GDM1 (cell line): ENCODE data around the gene APOC3.
"Not testable (repeated sequence)": the region's sequence is repeated elsewhere in the genome, so short reads cannot be mapped to it uniquely, and the experiment has no call there.

Experiments
- DNase-seq: peaks from one replicate; lab custom pipeline; 2025; lab: John Stamatoyannopoulos, UW

Gene APOC3

GRCh38 chr11:116830184-116830912, 641 bp downstream of the APOC3 start:
- no peak for DNase-seq

DNA sequence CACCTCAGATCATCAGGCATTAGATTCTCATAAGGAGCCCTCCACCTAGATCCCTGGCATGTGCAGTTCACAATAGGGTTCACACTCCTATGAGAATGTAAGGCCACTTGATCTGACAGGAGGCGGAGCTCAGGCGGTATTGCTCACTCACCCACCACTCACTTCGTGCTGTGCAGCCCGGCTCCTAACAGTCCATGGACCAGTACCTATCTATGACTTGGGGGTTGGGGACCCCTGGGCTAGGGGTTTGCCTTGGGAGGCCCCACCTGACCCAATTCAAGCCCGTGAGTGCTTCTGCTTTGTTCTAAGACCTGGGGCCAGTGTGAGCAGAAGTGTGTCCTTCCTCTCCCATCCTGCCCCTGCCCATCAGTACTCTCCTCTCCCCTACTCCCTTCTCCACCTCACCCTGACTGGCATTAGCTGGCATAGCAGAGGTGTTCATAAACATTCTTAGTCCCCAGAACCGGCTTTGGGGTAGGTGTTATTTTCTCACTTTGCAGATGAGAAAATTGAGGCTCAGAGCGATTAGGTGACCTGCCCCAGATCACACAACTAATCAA, 2.2 kb downstream of the APOC3 start:
- no peak for DNase-seq

- no peak for DNase-seq
These were observed 2.9 kb downstream of the APOC3 start for GRCh38 chr11:116832350-116833290.

DNA sequence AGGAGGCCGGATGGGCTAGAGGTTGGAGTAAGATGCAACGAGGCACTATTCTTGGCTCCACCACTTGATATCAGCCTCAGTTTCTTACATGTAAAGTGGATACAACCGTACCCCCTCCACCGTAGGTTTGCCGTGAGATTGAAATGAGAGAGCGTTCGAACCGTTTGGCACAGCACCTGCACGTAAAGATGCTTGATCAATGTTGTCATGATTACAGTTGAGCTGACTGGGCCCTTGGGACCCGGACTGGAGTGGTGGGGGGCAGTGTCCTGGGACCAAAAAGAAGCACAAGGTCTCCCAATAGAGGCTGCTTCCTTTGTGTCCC, 3.7 kb downstream of the APOC3 start:
- no peak for DNase-seq

GRCh38 chr11:116833816-116834534, 4.3 kb downstream of the APOC3 start:
- no peak for DNase-seq

GRCh38 chr11:116834535-116835041, 4.9 kb downstream of the APOC3 start:
- DNase-seq: not testable (repeated sequence)

DNA sequence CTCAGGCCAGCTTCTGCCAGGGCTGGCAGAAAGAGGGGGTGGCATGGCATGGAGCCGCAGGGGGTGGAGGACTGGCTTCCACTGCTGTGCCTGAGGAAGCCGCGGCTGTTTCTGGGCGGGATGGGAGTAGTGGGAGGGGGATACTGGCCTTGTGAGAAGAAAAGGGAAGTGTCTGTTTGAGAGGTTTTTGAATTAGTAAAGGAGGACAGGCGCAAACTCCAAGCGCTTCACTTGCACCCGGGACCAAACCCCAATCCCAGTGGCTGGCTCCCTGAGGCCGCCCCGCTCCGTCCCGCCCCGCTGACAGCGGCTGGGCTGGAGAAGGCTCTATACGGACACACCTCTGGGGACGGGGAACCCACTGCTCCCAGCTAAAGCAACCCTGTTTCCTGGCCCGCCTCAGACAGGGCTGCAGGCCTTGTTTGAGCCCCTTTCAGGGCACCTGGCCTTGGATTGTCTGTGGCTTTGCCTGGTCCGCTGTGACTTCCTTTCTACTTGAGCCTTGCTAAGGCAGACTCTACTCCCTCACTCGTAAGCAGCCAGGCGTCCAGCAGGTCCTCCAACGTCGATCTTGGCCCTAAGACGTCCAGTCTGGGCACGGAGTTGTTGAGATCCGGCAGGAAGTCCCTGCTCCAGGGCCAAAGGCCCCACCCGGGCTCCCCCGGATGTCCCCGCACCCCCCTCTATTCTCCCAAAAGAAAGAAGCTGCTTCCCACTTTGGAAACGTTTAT, 5.5 kb downstream of the APOC3 start:
- peak; percentile 67 for DNase-seq

- DNase-seq: peak; percentile 69
These were observed 6.3 kb downstream of the APOC3 start for GRCh38 chr11:116835791-116836631.

GRCh38 chr11:116836632-116836991, 6.9 kb downstream of the APOC3 start:
- no peak for DNase-seq

DNA sequence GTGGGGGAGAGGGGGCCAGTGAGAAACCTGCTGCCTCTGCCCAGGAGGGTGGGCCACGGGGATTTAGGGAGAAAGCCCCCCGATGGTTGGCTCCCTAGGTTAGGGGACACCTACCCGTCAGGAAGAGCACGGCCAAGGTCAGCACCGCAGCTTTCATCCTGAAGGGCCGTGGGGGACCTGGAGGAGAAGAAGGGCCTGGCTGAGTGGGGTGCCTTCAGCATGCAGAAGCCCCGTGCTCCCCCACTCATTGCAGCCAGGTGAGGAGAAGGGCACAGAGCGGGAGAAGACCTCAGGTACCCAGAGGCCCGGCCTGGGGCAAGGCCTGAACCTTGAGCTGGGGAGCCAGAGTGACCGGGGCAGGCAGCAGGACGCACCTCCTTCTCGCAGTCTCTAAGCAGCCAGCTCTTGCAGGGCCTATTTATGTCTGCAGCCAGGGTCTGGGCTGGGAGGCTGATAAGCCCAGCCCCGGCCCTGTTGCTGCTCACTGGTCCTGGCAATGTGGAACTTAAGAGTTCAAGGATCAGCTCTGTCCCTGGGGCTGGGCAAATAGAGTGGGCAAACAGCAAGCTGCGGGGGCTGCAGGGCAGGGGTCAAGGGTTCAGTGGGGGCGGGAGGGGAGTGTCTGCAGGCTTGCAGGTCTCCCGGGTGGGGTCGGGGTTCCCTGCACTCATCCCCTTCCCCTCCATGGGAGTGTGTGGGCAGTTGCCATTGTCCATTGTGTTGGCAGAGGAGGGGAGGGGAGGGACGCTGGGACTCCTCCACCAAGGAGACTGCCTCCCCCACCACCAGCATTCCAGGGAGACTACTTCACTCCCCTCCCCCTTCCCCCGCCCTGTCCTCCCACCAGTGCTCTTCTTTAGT, 7.8 kb downstream of the APOC3 start, which contains the start of gene APOA1:
Gene APOA1 (minus strand): TSS at position 392 of the 861 bp plus-strand sequence. CDS start 235 bp downstream, at position 157.
- DNase-seq: no peak

DNA sequence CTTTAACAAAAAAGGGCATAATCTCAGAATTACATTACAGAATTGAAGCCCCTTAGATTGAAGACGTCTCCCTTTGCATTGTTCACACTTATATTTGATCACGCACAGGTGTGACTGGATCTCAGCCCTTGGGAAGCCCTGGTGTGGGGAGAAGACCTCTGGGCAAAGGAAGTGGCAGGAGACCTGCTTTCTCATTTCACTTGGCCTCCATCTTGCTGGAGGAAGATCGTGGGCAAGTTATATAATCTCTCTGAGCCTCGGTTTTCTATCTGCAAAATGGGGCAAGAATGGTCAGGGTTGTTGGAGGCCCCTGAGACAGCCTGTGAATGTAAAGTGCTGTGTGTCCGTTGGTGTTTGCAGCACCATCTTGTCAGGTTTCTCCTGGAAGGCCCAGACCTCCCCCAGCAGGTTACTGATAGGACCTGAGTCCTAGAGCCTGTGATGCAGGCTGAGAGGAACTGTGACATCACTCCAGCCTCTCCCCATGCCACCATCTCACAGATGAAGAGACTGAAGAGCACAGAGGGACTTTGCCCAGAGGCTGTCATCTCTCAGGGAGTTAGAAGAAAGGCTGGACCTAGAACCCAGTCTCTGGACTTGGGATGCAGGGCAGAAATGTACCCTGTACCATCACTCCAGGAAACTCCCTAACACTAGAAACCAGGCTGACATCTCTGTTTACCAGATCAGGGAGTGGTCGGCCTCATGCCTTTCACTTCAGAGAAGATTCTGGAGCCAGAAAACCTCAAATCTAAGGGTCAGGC, 8.8 kb downstream of the APOC3 start:
- no peak for DNase-seq

- peak; percentile 18 for DNase-seq
These were observed 10.6 kb downstream of the APOC3 start for GRCh38 chr11:116840224-116840745.

- DNase-seq: no peak
These were observed 11.1 kb downstream of the APOC3 start for GRCh38 chr11:116840746-116841296.

GRCh38 chr11:116842117-116842516, 12.4 kb downstream of the APOC3 start:
- DNase-seq: no peak

- no peak for DNase-seq
These were observed 13.2 kb downstream of the APOC3 start for GRCh38 chr11:116842909-116843308.

- no peak for DNase-seq
These were observed 14.0 kb downstream of the APOC3 start for GRCh38 chr11:116843661-116844060.

GRCh38 chr11:116844722-116845121, 15.0 kb downstream of the APOC3 start:
- no peak for DNase-seq

GRCh38 chr11:116847612-116848011, 17.9 kb downstream of the APOC3 start:
- no peak for DNase-seq
